SH-SY5Y (cell line): ENCODE data around the gene PPM1E.

ENCODE experiments used
- GATA2 ChIP-seq: IDR thresholded peaks from 2 replicates; pipeline ENCODE4 v1.6.1; 2011; ENCODE audit warnings: mild to moderate bottlenecking, low read depth, low read length
- GATA3 ChIP-seq: IDR thresholded peaks from 2 replicates; pipeline ENCODE4 v1.6.1; 2011; ENCODE audit warnings: low read depth, mild to moderate bottlenecking, low read length, moderate library complexity

- TF ChIP-seq GATA2, result no peak
- no peak for TF ChIP-seq GATA3
Observed at GRCh38 chr17:58997756-58998553, 242.3 kb downstream of the PPM1E start.
